Left ventricle myocardium inferior (tissue), 1 donor: Measurements from ENCODE around the gene NSUN6. TPM values are rescaled to one million over a fixed set of nuclear protein-coding genes. Genes with fewer than 3 reads are reported as not detected.

Source experiments
- DNase-seq: peaks from one replicate; pipeline ENCODE4 v3.0.0-alpha.2; 2020
- H3K27ac ChIP-seq: fragments of 200-600 bp; replicated peaks from 2 replicates; pipeline ENCODE4 v1.8.0; 2021
- H3K27me3 ChIP-seq: fragments of 200-600 bp; 2 replicates; pipeline ENCODE4 v1.8.0; 2021; ENCODE audit warnings: low read depth
- H3K36me3 ChIP-seq: fragments of 200-600 bp; 2 replicates; pipeline ENCODE4 v1.8.0; 2021
- H3K4me1 ChIP-seq: fragments of 200-600 bp; 2 replicates; pipeline ENCODE4 v1.8.0; 2021
- H3K4me3 ChIP-seq: fragments of 200-600 bp; 2 replicates; pipeline ENCODE4 v1.8.0; 2021; ENCODE audit warnings: mild to moderate bottlenecking, moderate library complexity
- H3K9me3 ChIP-seq: fragments of 200-600 bp; replicated peaks from 2 replicates; pipeline ENCODE4 v1.8.0; 2021
- intact Hi-C: fragments of 100-400 bp; cut with micrococcal nuclease; formaldehyde crosslinking; loops from one replicate; pipeline ENCODE4 v1.11.0; 2022
- total RNA-seq: library from RNA; stranded (reverse); fragmentation: NEBNext Ultra II Directional; extraction: Animal tissue kit (Norgen Biotek cat#: 25700); gene quantifications from one replicate; pipeline ENCODE4 v1.2.1, GENCODE V29; 2021
- TF ChIP-seq, protein P1 (sequence below): fragments of 200-600 bp; IDR thresholded peaks from 2 replicates; pipeline ENCODE4 v1.8.0; 2021; ENCODE audit warnings: antibody characterized with exemption, mild to moderate bottlenecking, borderline replicate concordance
- donor health status: DM: no; HTN: yes; CAD: no; lungs with severe emphysema.

The NSUN6 gene
- total RNA-seq, 1 donor from 2014 or later: 7.9 TPM

DNA sequence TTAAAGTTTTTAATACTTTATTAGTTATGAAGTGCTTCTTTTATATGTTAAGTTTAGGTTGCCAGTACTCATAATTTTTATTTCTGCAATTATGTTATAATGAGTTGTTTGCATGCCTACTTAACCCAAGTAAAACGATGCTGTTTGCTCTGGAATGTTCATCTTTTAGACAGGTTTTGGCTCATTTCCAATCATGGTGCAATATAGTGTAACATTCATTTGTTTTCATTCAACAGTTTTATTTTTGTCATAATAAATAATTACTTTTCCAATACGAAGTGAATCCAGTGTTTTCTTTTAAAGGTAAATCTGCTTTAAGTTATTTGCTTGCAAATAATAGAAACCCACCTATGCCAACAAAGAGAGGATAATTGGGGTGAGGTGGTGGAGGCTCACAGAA is 30.0 kb upstream of the NSUN6 start:
- no peak overlapping the region for H3K27ac ChIP-seq
- H3K36me3 ChIP-seq: no peaks in the 10 kb centered on the region
- H3K9me3 ChIP-seq: no peaks in the 10 kb centered on the region
- intact Hi-C loops: no loop called here
- no peak overlapping the region for H3K4me3 ChIP-seq
- DNase-seq: no peak
- TF ChIP-seq, protein P1, sequence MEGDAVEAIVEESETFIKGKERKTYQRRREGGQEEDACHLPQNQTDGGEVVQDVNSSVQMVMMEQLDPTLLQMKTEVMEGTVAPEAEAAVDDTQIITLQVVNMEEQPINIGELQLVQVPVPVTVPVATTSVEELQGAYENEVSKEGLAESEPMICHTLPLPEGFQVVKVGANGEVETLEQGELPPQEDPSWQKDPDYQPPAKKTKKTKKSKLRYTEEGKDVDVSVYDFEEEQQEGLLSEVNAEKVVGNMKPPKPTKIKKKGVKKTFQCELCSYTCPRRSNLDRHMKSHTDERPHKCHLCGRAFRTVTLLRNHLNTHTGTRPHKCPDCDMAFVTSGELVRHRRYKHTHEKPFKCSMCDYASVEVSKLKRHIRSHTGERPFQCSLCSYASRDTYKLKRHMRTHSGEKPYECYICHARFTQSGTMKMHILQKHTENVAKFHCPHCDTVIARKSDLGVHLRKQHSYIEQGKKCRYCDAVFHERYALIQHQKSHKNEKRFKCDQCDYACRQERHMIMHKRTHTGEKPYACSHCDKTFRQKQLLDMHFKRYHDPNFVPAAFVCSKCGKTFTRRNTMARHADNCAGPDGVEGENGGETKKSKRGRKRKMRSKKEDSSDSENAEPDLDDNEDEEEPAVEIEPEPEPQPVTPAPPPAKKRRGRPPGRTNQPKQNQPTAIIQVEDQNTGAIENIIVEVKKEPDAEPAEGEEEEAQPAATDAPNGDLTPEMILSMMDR: no peak
- no peaks in the 10 kb centered on the region for H3K27me3 ChIP-seq
- no peaks in the 10 kb centered on the region for H3K4me1 ChIP-seq

GRCh38 chr10:18680754-18681153 is 29.4 kb upstream of the NSUN6 start:
- Histone ChIP-seq H3K27ac (no peak overlapping the region), H3K27me3 (no peaks in the 10 kb centered on the region), H3K36me3 (peaks cover 5% of the 10 kb centered on the region), H3K4me1 (no peaks in the 10 kb centered on the region), H3K4me3 (no peak overlapping the region), H3K9me3 (no peaks in the 10 kb centered on the region)
- no peak for DNase-seq
- intact Hi-C loops: no loop called here
- TF ChIP-seq, protein P1: no peak

DNA sequence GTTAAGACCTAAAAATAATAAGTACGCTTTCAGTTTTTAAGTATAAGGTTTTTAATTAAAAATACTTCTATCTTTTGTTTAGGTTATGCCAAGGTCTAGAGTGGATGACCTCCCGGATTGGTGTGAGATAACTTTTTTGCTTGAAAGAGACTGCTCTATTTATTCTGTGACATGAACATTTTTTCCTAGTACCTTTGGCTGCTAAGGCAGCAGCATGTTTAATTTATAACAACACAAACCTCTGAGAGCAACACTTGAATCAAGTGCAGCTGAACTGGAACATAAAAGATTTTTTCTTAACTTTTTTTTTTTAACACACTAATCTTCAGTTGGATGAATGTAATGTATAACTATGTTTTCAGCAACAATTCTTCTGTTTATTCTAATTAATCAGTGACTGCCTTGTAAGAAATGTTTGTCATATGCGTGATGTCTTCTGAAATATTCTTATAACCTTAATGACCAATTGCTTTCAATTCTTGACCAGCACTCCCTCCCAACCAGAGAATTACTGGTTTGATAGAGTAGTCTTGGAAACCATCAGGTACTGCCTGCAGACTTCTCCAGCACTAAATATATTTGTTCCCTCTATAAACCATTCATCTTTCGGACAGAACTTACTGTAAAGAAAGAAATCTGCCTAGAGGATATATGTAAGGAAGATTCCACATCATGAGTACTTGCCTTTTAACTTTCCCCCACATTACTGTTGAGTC is 23.9 kb upstream of the NSUN6 start:
- Histone ChIP-seq H3K36me3 (peaks cover 58% of the 10 kb centered on the region), H3K9me3 (no peaks in the 10 kb centered on the region), H3K4me3 (no peak overlapping the region), H3K27ac (no peak overlapping the region), H3K4me1 (no peaks in the 10 kb centered on the region), H3K27me3 (no peaks in the 10 kb centered on the region)
- no peak for DNase-seq
- TF ChIP-seq, protein P1: no peak
- intact Hi-C loops: no loop called here

DNA sequence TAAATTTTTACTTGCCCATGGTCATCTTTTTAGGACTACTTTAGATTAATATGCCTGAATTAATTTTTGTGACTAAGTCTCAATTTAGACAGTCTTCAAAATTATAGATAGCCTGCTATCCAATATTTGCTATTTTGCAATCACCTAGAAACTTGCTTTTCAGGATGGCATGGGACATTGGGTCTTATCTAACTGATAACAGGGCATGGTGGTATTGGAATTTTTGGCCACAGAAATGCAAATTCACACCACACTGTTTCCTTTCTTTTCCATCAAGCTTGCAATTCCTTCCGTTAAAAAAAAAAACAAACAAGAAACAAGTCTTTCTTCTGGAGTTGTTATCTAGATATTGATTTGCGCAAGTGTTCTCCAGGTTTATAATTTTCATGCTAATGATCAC is 16.6 kb upstream of the NSUN6 start:
- H3K9me3 ChIP-seq: no peaks in the 10 kb centered on the region
- H3K27me3 ChIP-seq: no peaks in the 10 kb centered on the region
- H3K4me3 ChIP-seq: no peak overlapping the region
- peaks cover 35% of the 10 kb centered on the region for H3K4me1 ChIP-seq
- DNase-seq: no peak
- H3K27ac ChIP-seq: no peak overlapping the region
- H3K36me3 ChIP-seq: peaks cover 56% of the 10 kb centered on the region
- TF ChIP-seq, protein P1: no peak
- intact Hi-C loops: no loop called here

GRCh38 chr10:18666810-18667209 is 15.4 kb upstream of the NSUN6 start:
- H3K4me1 ChIP-seq: peaks cover 47% of the 10 kb centered on the region
- no peaks in the 10 kb centered on the region for H3K27me3 ChIP-seq
- H3K27ac ChIP-seq: no peak overlapping the region
- DNase-seq: no peak
- TF ChIP-seq, protein P1: no peak
- peaks cover 46% of the 10 kb centered on the region for H3K36me3 ChIP-seq
- H3K9me3 ChIP-seq: no peaks in the 10 kb centered on the region
- intact Hi-C loops: no loop called here
- H3K4me3 ChIP-seq: no peak overlapping the region
